H1 (cell line): ENCODE data around the gene CHD6. TPM values are rescaled to one million over a fixed set of nuclear protein-coding genes. Genes with fewer than 3 reads are reported as not detected.

Experiments
- CTCF ChIA-PET: fragments of 300-600 bp; sonication (Branson Sonifier 250); formaldehyde crosslinking; loops from one replicate; lab custom pipeline; 2021; ENCODE audit not compliant: partially characterized antibody; lab: Charles Lee
- POLR2A ChIA-PET: fragments of 300-600 bp; sonication (Branson Sonifier 250); formaldehyde crosslinking; loops from one replicate; lab custom pipeline; 2021; ENCODE audit warnings: inconsistent platforms; ENCODE audit not compliant: partially characterized antibody; lab: Charles Lee
- DNase-seq, 2 experiments: peaks; one replicate each; pipeline versions ENCODE4 v3.0.0 to v3.0.0-alpha.2; 2010 to 2022; ENCODE audit warnings: low spot score in 2 of 2, low read depth in 1 of 2, mixed read lengths in 1 of 2
- FAIRE-seq: peaks from 2 replicates; lab custom pipeline; 2011; peaks lifted over from hg19 to GRCh38; lab: Jason Lieb, UNC
- H2AFZ ChIP-seq: 2 replicates; pipeline ENCODE4 v1.8.1; 2012; ENCODE audit warnings: low read length, inconsistent platforms
- H2AK5ac ChIP-seq: 2 replicates; pipeline ENCODE4 v1.6.1; 2013; ENCODE audit warnings: low read depth, low read length
- H2BK120ac ChIP-seq: replicated peaks from 2 replicates; pipeline ENCODE3; 2013; ENCODE audit warnings: low read depth, low read length, inconsistent platforms
- H2BK12ac ChIP-seq: 2 replicates; pipeline ENCODE4 v1.6.1; 2013; ENCODE audit warnings: low read depth, low read length
- H2BK15ac ChIP-seq: 2 replicates; pipeline ENCODE4 v1.6.1; 2013; ENCODE audit warnings: low read length
- H2BK20ac ChIP-seq: 2 replicates; pipeline ENCODE4 v1.6.1; 2013; ENCODE audit warnings: low read length
- H2BK5ac ChIP-seq: 2 replicates; pipeline ENCODE4 v1.6.1; 2013; ENCODE audit warnings: low read depth, low read length
- H3K14ac ChIP-seq: 2 replicates; pipeline ENCODE4 v1.6.1; 2013; ENCODE audit warnings: inconsistent platforms; ENCODE audit not compliant: insufficient read length
- H3K18ac ChIP-seq: 2 replicates; pipeline ENCODE4 v1.6.1; 2013; ENCODE audit warnings: low read length; ENCODE audit errors: extremely low read depth
- H3K23ac ChIP-seq: 2 replicates; pipeline ENCODE4 v1.6.1; 2013; ENCODE audit warnings: inconsistent platforms; ENCODE audit not compliant: insufficient read length
- H3K23me2 ChIP-seq: 2 replicates; pipeline ENCODE4 v1.6.1; 2013; ENCODE audit warnings: low read depth, low read length
- H3K27ac ChIP-seq: 2 replicates; pipeline ENCODE4 v1.6.1; 2011; ENCODE audit warnings: low read depth, low read length, inconsistent platforms
- H3K27me3 ChIP-seq, 4 experiments: replicated peaks in 1 of 4; 1 replicate in 1 of 4; 2 replicates in 3 of 4; pipeline versions ENCODE4 v1.6.1 to v1.8.1; 2011 to 2013; ENCODE audit warnings: low read length in 3 of 4, mild to moderate bottlenecking in 3 of 4, inconsistent platforms in 2 of 4, mixed read lengths in 2 of 4, moderate library complexity in 1 of 4; ENCODE audit not compliant: control insufficient read depth in 3 of 4, insufficient read depth in 3 of 4; ENCODE audit errors: extremely low read depth in 1 of 4
- H3K36me3 ChIP-seq, 4 experiments: 2 replicates each; pipeline versions ENCODE4 v1.6.1 to v1.8.1; 2011 to 2013; ENCODE audit warnings: mild to moderate bottlenecking in 4 of 4, low read length in 3 of 4, moderate library complexity in 2 of 4, control low read depth in 1 of 4, inconsistent platforms in 1 of 4; ENCODE audit not compliant: insufficient read depth in 4 of 4, control insufficient read depth in 2 of 4
- H3K4ac ChIP-seq: replicated peaks from 2 replicates; pipeline ENCODE3; 2013; ENCODE audit warnings: low read length, low read depth, mixed read lengths, inconsistent platforms; ENCODE audit not compliant: insufficient read length
- H3K4me1 ChIP-seq, 4 experiments: replicated peaks in 1 of 4; 1 replicate in 1 of 4; 2 replicates in 3 of 4; pipeline versions ENCODE4 v1.6.1 to v1.8.1; 2011 to 2013; ENCODE audit warnings: low read length in 3 of 4, inconsistent platforms in 2 of 4, mixed read lengths in 1 of 4; ENCODE audit not compliant: insufficient read depth in 4 of 4, control insufficient read depth in 3 of 4
- H3K4me2 ChIP-seq, 2 experiments: 2 replicates each; pipeline versions ENCODE4 v1.6.1 to v1.8.1; 2011 to 2013; ENCODE audit warnings: low read depth in 2 of 2, low read length in 2 of 2, control low read depth in 1 of 2, inconsistent platforms in 1 of 2, mild to moderate bottlenecking in 1 of 2; ENCODE audit not compliant: insufficient read depth in 1 of 2
- H3K4me3 ChIP-seq, 4 experiments: fragments of 200-600, 300-600 bp in 1 of 4; sonication (generic), shearing (Covaris generic), sonication (Bioruptor Twin) in 1 of 4; 2 replicates each; pipeline versions ENCODE4 v1.5.1 to v1.8.1; 2011 to 2016; ENCODE audit warnings: low read length in 4 of 4, low read depth in 3 of 4, control low read depth in 2 of 4, inconsistent platforms in 2 of 4, mild to moderate bottlenecking in 2 of 4, mixed read lengths in 1 of 4, moderate library complexity in 1 of 4; ENCODE audit not compliant: insufficient read depth in 2 of 4; ENCODE audit errors: extremely low read depth in 1 of 4
- H3K56ac ChIP-seq: replicated peaks from 2 replicates; pipeline ENCODE3; 2013; ENCODE audit warnings: low read depth, mild to moderate bottlenecking, mixed read lengths, low read length, inconsistent platforms; ENCODE audit not compliant: insufficient read length
- H3K79me1 ChIP-seq: 2 replicates; pipeline ENCODE4 v1.6.1; 2013; ENCODE audit warnings: low read depth, low read length, control low read depth
- H3K79me2 ChIP-seq, 2 experiments: 2 replicates each; pipeline versions ENCODE4 v1.6.1 to v1.8.1; 2012 to 2013; ENCODE audit warnings: low read length in 2 of 2, mild to moderate bottlenecking in 2 of 2, inconsistent platforms in 1 of 2; ENCODE audit not compliant: insufficient read depth in 2 of 2, control insufficient read depth in 1 of 2
- H3K9ac ChIP-seq, 4 experiments: replicated peaks in 1 of 4; 1 replicate in 1 of 4; 2 replicates in 3 of 4; pipeline versions ENCODE4 v1.6.1 to v1.8.1; 2011 to 2013; ENCODE audit warnings: low read depth in 3 of 4, low read length in 3 of 4, control low read depth in 2 of 4, mild to moderate bottlenecking in 2 of 4, moderate library complexity in 2 of 4, inconsistent platforms in 1 of 4; ENCODE audit errors: extremely low read depth in 1 of 4
- H3K9me3 ChIP-seq, 2 experiments: 2 replicates each; pipeline versions ENCODE4 v1.6.1 to v1.8.1; 2012 to 2013; ENCODE audit warnings: mild to moderate bottlenecking in 2 of 2, moderate library complexity in 2 of 2, control low read depth in 1 of 2, inconsistent platforms in 1 of 2, low read depth in 1 of 2, low read length in 1 of 2, mixed read lengths in 1 of 2; ENCODE audit not compliant: insufficient read depth in 2 of 2
- H4K20me1 ChIP-seq, 2 experiments: replicated peaks in 1 of 2; 2 replicates each; pipeline versions ENCODE3 to v1.8.1; 2011 to 2013; ENCODE audit warnings: inconsistent platforms in 2 of 2, low read length in 2 of 2, mild to moderate bottlenecking in 1 of 2; ENCODE audit not compliant: insufficient read depth in 2 of 2, control insufficient read depth in 1 of 2
- H4K5ac ChIP-seq: 2 replicates; pipeline ENCODE4 v1.6.1; 2013; ENCODE audit warnings: low read length, low read depth, mixed read lengths, inconsistent platforms; ENCODE audit not compliant: insufficient read length
- H4K8ac ChIP-seq: 2 replicates; pipeline ENCODE4 v1.8.0; 2013; ENCODE audit warnings: mild to moderate bottlenecking, moderate library complexity, low read length, inconsistent platforms; ENCODE audit not compliant: insufficient read depth; ENCODE audit errors: extremely low read depth
- H4K91ac ChIP-seq: replicated peaks from 2 replicates; pipeline ENCODE3; 2013; ENCODE audit warnings: low read length, mixed read lengths, inconsistent platforms; ENCODE audit not compliant: insufficient read length
- BCL11A ChIP-seq, 2 experiments: IDR thresholded peaks; one replicate each; pipeline ENCODE4 v1.6.1; 2011; ENCODE audit warnings: low read depth in 2 of 2, low read length in 2 of 2, mild to moderate bottlenecking in 2 of 2
- SIRT6 ChIP-seq: IDR thresholded peaks from one replicate; pipeline ENCODE4 v1.7.1; 2012; ENCODE audit warnings: low read length, inconsistent platforms
- USF2 ChIP-seq: IDR thresholded peaks from 2 replicates; pipeline ENCODE4 v1.6.1; 2011; ENCODE audit warnings: low read length, improper control_type of control experiment
- WGBS, 2 experiments: shearing (Covaris generic) in 1 of 2; methylation state at CpG; one replicate each; pipeline versions ENCODE4 v1.1.6 to v1.1.7; 2013 to 2015; ENCODE audit warnings: low lambda C conversion rate in 2 of 2, mixed read lengths in 2 of 2, inconsistent platforms in 1 of 2, low coverage in 1 of 2, missing lambda C conversion rate in 1 of 2; ENCODE audit not compliant: insufficient replicate concordance in 2 of 2, insufficient coverage in 1 of 2, insufficient read length in 1 of 2; ENCODE audit errors: extremely low coverage in 1 of 2, missing lambda C conversion rate in 1 of 2; 5-methylcytosine and 5-hydroxymethylcytosine counted together
- polyA plus RNA-seq, 7 experiments: library from polyadenylated mRNA; depleted of rRNA in 3 of 7; stranded (reverse) in 5 of 7; unstranded in 2 of 7; fragments of >200 nt in 5 of 7; fragments of 200-250 nt in 2 of 7; gene quantifications; 1 replicate in 5 of 7; 2 replicates in 1 of 7; 4 replicates in 1 of 7; pipeline versions ENCODE4 v1.2.1 to v1.2.3, GENCODE V29; 2011 to 2013; ENCODE audit warnings: missing spikeins in 2 of 7, mixed read lengths in 2 of 7
- total RNA-seq: library from RNA; stranded (reverse); fragmentation: NEBNext Ultra II Directional; extraction: Animal tissue kit (Norgen Biotek cat#: 25700); gene quantifications from 2 replicates; pipeline ENCODE4 v1.2.1, GENCODE V29; 2021

Gene CHD6
- total and polyA plus RNA-seq, 2 of the 8 experiments (the other 6 are each of a cell fraction or from before 2014, with no cell fraction given) = 11.1 to 62.9 TPM

GRCh38 chr20:41621971-41622370 is 3.8 kb upstream of the CHD6 start:
- Histone ChIP-seq H2BK20ac (no peak overlapping the region), H4K5ac (no peak overlapping the region), H3K9ac (no peak overlapping the region), H3K4ac (no peak overlapping the region), H3K9me3 (no peaks in the 10 kb centered on the region), H3K23ac (no peak overlapping the region), H2BK120ac (no peak overlapping the region), H4K8ac (no peak overlapping the region), H3K23me2 (no peaks in the 10 kb centered on the region; the same call in 1 of the 2 replicates), H3K79me2 (peaks cover 6 to 7% of the 10 kb centered on the region in 2 experiments), H3K14ac (no peak overlapping the region), H3K4me3 (no peak overlapping the region), H3K27ac (no peak overlapping the region), H2AFZ (no peak overlapping the region), H2BK5ac (no peak overlapping the region), H3K18ac (no peak overlapping the region), H3K36me3 (no peaks in the 10 kb centered on the region), H3K79me1 (no peaks in the 10 kb centered on the region; the same call in 1 of the 2 replicates), H2AK5ac (no peak overlapping the region), H4K91ac (no peak overlapping the region), H2BK12ac (no peak overlapping the region), H3K27me3 (no peaks in the 10 kb centered on the region), H3K56ac (no peak overlapping the region), H3K4me2 (no peak overlapping the region), H4K20me1 (peaks cover 0 to 2% of the 10 kb centered on the region in 2 experiments), H3K4me1 (peaks cover 0 to 1% (median under 1%) of the 10 kb centered on the region in 4 experiments; a peak in 4 of 7 replicates), H2BK15ac (no peak overlapping the region)
- WGBS, 2 experiments = 72% methylated on average over 2 of the region's 2 CpGs; no CpG with 5 or more reads in 1 of the 2 experiments
- CTCF ChIA-PET = interaction anchor here (0.6 to 2.4 kb wide), 6 partner anchors 10 to 234 kb away, joined by 3 to 6 read pairs (median 3); no protein-coding TSS in a partner anchor
- POLR2A ChIA-PET = no interaction called here
- DNase-seq = no peak
- TF ChIP-seq BCL11A (IDR thresholded peaks at IDR 0.05; ENCODE audit: low read depth in 2 of 2, low read length in 2 of 2) = no peak
- no peak for TF ChIP-seq SIRT6
- no peak for TF ChIP-seq USF2
- no peak for FAIRE-seq
